Keratinocyte (primary cell): Measurements from ENCODE around the gene KDM5B.

ENCODE experiments used
- CTCF ChIP-seq, 3 experiments: IDR thresholded peaks in 1 of 3; conservative IDR thresholded peaks in 1 of 3; optimal IDR thresholded peaks in 1 of 3; 2 replicates in 2 of 3; 3 replicates in 1 of 3; pipeline versions ENCODE3 to v1.5.1; 2011; ENCODE audit warnings: low read length in 3 of 3, mild to moderate bottlenecking in 3 of 3, moderate library complexity in 2 of 3, control low read depth in 1 of 3, inconsistent platforms in 1 of 3; ENCODE audit not compliant: insufficient read depth in 2 of 3; ENCODE audit errors: extremely low read depth in 1 of 3
- EZH2 ChIP-seq: IDR thresholded peaks from one replicate; pipeline ENCODE4 v1.6.1; 2012; ENCODE audit warnings: inconsistent platforms, mild to moderate bottlenecking, low read length, moderate library complexity

GRCh38 chr1:202805886-202806844 is 2.1 kb downstream of the KDM5B start:
- no peak for TF ChIP-seq CTCF (optimal IDR thresholded peaks at IDR 0.05 in 1 of 3, IDR thresholded peaks at IDR 0.05 in 1 of 3, conservative IDR thresholded peaks at IDR 0.05 in 1 of 3; ENCODE audit: extremely low read depth in 1 of 3, insufficient read depth in 2 of 3, low read length in 3 of 3)
- TF ChIP-seq EZH2 = no peak
